Tibial artery (tissue), 4 donors: ENCODE data around the gene PPM1M.

Experiments
- DNase-seq, 2 donors: peaks; one replicate each; pipeline ENCODE4 v3.0.0-alpha.2; 2019
- H3K27ac ChIP-seq, 2 donors: fragments of 200-600 bp; sonication (generic) in 1 of 2; 1 replicate in 1 of 2; 2 replicates in 1 of 2; pipeline ENCODE4 v1.5.1; 2018 to 2019; ENCODE audit warnings: mild to moderate bottlenecking in 1 of 2
- H3K27me3 ChIP-seq, 2 donors: fragments of 200-600 bp; sonication (generic) in 1 of 2; one replicate each; pipeline versions ENCODE4 v1.5.1 to v1.6.0; 2016 to 2019
- H3K36me3 ChIP-seq, 3 donors: fragments of 200-600 bp; sonication (generic) in 2 of 3; one replicate each; pipeline ENCODE4 v1.5.1; 2016 to 2019; ENCODE audit warnings: mild to moderate bottlenecking in 2 of 3
- H3K4me1 ChIP-seq, 4 donors: fragments of 200-600 bp; sonication (generic) in 2 of 4; 1 replicate in 3 of 4; 2 replicates in 1 of 4; pipeline ENCODE4 v1.5.1; 2016 to 2019
- H3K4me3 ChIP-seq, 2 donors: fragments of 200-600 bp; sonication (generic) in 1 of 2; 1 replicate in 1 of 2; 2 replicates in 1 of 2; pipeline ENCODE4 v1.5.1; 2018 to 2019; ENCODE audit warnings: mild to moderate bottlenecking in 2 of 2
- H3K9me3 ChIP-seq, 3 donors: fragments of 200-600 bp; sonication (generic) in 1 of 3; one replicate each; pipeline ENCODE4 v1.5.1; 2016 to 2019
- intact Hi-C: fragments of 100-400 bp; cut with DNase I; formaldehyde crosslinking; loops from one replicate; pipeline ENCODE4 v1.15.0; 2023; ENCODE audit warnings: low total_unique reads
- TF ChIP-seq, protein P1 (sequence below), 2 experiments: fragments of 200-600 bp in 1 of 2; fragments of 450-650 bp in 1 of 2; IDR thresholded peaks; one replicate each; pipeline ENCODE4 v1.5.1; 2017 to 2019; ENCODE audit warnings: antibody characterized with exemption in 2 of 2, mild to moderate bottlenecking in 1 of 2, moderate library complexity in 1 of 2

Gene PPM1M

DNA sequence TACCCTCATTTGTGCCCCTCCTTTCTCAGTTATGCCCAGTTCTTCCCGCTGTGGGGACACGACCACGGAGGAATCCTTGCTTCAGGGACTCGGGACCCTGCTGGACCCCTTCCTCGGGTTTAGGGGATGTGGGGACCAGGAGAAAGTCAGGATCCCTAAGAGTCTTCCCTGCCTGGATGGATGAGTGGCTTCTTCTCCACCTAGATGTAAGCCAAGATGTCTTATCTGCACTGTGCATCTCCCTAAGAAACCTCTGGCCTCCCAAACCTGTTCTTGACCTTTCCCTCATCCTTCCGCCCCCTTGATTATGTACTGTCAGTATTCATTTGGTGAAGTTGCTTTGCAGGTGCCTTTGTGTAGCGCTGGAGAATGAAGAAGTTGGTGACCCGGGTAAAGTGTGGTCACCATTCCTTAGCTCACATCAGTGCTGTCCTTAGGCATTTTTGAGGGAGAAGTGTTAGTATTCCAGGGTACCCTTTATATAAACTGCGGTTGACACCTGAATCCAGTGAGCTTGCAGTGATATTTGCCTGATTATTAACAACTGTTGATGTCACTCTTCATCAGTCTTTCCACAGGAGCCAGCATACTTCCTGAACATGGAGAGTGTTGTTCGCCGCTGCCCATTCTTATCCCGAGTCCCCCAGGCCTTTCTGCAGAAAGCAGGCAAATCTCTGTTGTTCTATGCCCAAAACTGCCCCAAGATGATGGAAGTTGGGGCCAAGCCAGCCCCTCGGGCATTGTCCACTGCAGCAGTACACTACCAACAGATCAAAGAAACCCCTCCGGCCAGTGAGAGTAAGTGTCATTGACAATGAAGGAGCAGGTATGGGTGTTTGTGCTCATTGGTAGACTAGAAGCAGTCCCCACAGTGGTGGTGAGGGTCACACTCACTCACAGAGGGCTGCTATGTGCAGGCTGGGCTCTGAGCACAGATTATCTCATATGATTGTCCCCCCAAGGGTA, 46.6 kb upstream of the PPM1M start:
- Histone ChIP-seq H3K36me3 (peaks cover 16 to 26% (median 20%) of the 10 kb centered on the region in 3 donors), H3K9me3 (no peaks in the 10 kb centered on the region), H3K4me1 (peaks cover 4 to 36% (median 22%) of the 10 kb centered on the region in 4 donors), H3K27me3 (no peaks in the 10 kb centered on the region), H3K27ac (peak overlapping the region; percentile 75 to 81), H3K4me3 (peak overlapping the region; percentile 77 to 86)
- no peak for DNase-seq
- TF ChIP-seq, protein P1, sequence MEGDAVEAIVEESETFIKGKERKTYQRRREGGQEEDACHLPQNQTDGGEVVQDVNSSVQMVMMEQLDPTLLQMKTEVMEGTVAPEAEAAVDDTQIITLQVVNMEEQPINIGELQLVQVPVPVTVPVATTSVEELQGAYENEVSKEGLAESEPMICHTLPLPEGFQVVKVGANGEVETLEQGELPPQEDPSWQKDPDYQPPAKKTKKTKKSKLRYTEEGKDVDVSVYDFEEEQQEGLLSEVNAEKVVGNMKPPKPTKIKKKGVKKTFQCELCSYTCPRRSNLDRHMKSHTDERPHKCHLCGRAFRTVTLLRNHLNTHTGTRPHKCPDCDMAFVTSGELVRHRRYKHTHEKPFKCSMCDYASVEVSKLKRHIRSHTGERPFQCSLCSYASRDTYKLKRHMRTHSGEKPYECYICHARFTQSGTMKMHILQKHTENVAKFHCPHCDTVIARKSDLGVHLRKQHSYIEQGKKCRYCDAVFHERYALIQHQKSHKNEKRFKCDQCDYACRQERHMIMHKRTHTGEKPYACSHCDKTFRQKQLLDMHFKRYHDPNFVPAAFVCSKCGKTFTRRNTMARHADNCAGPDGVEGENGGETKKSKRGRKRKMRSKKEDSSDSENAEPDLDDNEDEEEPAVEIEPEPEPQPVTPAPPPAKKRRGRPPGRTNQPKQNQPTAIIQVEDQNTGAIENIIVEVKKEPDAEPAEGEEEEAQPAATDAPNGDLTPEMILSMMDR (IDR thresholded peaks at IDR 0.05) = no peak
- intact Hi-C loops = no loop called here

- Histone ChIP-seq H3K36me3 (peaks cover 38 to 48% (median 42%) of the 10 kb centered on the region in 3 donors), H3K27ac (no peak overlapping the region), H3K9me3 (no peaks in the 10 kb centered on the region), H3K4me1 (peaks cover 4 to 36% (median 22%) of the 10 kb centered on the region in 4 donors), H3K4me3 (no peak overlapping the region), H3K27me3 (no peaks in the 10 kb centered on the region)
- DNase-seq = no peak
- intact Hi-C loops = no loop called here
- TF ChIP-seq, protein P1 (IDR thresholded peaks at IDR 0.05) = no peak
These were observed 44.4 kb upstream of the PPM1M start for GRCh38 chr3:52200981-52201679.

- TF ChIP-seq, protein P1 (IDR thresholded peaks at IDR 0.05) = no peak
- H3K4me3 ChIP-seq = no peak overlapping the region
- intact Hi-C loops = no loop called here
- H3K27ac ChIP-seq = no peak overlapping the region
- no peaks in the 10 kb centered on the region for H3K27me3 ChIP-seq
- no peaks in the 10 kb centered on the region for H3K9me3 ChIP-seq
- peaks cover 50 to 62% (median 56%) of the 10 kb centered on the region in 3 donors for H3K36me3 ChIP-seq
- peaks cover 0 to 24% (median 16%) of the 10 kb centered on the region in 4 donors for H3K4me1 ChIP-seq
- no peak for DNase-seq
These were observed 43.0 kb upstream of the PPM1M start for GRCh38 chr3:52202384-52203077.

DNA sequence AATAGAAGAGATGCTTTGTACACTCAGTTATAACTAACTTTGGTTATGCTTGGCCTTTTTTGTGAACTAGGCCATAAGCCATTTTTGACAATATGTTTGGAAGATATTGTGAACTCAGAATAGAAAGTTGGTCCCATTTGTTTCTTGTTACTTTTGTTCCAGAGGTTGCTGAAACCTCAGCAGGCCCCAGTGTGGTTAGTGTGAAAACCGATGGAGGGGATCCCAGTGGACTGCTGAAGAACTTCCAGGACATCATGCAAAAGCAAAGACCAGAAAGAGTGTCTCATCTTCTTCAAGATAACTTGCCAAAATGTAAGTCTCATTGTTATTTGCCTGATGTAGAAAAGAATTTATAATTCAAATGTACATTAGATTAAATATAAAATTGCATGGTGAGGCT, 41.9 kb upstream of the PPM1M start:
- no peaks in the 10 kb centered on the region for H3K9me3 ChIP-seq
- no peak for DNase-seq
- no peak overlapping the region for H3K4me3 ChIP-seq
- no peak overlapping the region for H3K27ac ChIP-seq
- peaks cover 61 to 74% (median 68%) of the 10 kb centered on the region in 3 donors for H3K36me3 ChIP-seq
- H3K27me3 ChIP-seq = no peaks in the 10 kb centered on the region
- intact Hi-C loops = no loop called here
- TF ChIP-seq, protein P1 (IDR thresholded peaks at IDR 0.05) = no peak
- H3K4me1 ChIP-seq = peaks cover 0 to 18% (median 12%) of the 10 kb centered on the region in 4 donors

GRCh38 chr3:52204337-52205073, 41.1 kb upstream of the PPM1M start:
- DNase-seq = no peak

More at GRCh38 chr3:52204337-52205073, 41.1 kb upstream of the PPM1M start:
- TF ChIP-seq, protein P1 (IDR thresholded peaks at IDR 0.05) = no peak
- Histone ChIP-seq H3K4me1 (peaks cover 0 to 10% (median 5%) of the 10 kb centered on the region in 4 donors), H3K27me3 (no peaks in the 10 kb centered on the region), H3K27ac (no peak overlapping the region), H3K9me3 (no peaks in the 10 kb centered on the region), H3K36me3 (peaks cover 69 to 82% (median 76%) of the 10 kb centered on the region in 3 donors), H3K4me3 (no peak overlapping the region)
- intact Hi-C loops = no loop called here
